Measurements from ENCODE around the gene DPP3. TPM values are rescaled to one million over a fixed set of nuclear protein-coding genes. Genes with fewer than 3 reads are reported as not detected.

Gene DPP3
- total RNA-seq, 4 donors from 2014 or later = 2.1 to 14.1 (median 8.7) TPM

GRCh38 chr11:66450560-66450959 lies 29.7 kb upstream of the DPP3 start:
- TF ChIP-seq POLR2A (IDR thresholded peaks at IDR 0.05) (no peak), CTCF (IDR thresholded peaks at IDR 0.05) (no peak)
- Histone ChIP-seq H3K27ac (no peak overlapping the region), H3K36me3 (no peaks in the 10 kb centered on the region), H3K27me3 (no peaks in the 10 kb centered on the region), H3K4me1 (no peaks in the 10 kb centered on the region), H3K4me3 (no peak overlapping the region), H3K9me3 (no peaks in the 10 kb centered on the region)
- no peak for DNase-seq
- intact Hi-C loops (cut with DNase I; ENCODE audit: low total_unique reads) = no loop called here

GRCh38 chr11:66451663-66452062 lies 28.6 kb upstream of the DPP3 start:
- Histone ChIP-seq H3K27me3 (no peaks in the 10 kb centered on the region), H3K27ac (no peak overlapping the region), H3K36me3 (no peaks in the 10 kb centered on the region), H3K9me3 (no peaks in the 10 kb centered on the region), H3K4me1 (no peaks in the 10 kb centered on the region), H3K4me3 (no peak overlapping the region)
- intact Hi-C loops (cut with DNase I; ENCODE audit: low total_unique reads) = no loop called here
- TF ChIP-seq POLR2A (IDR thresholded peaks at IDR 0.05) (no peak), CTCF (IDR thresholded peaks at IDR 0.05) (no peak)
- no peak for DNase-seq

GRCh38 chr11:66454247-66454646 lies 26.0 kb upstream of the DPP3 start:
- Histone ChIP-seq H3K4me1 (no peaks in the 10 kb centered on the region), H3K9me3 (no peaks in the 10 kb centered on the region), H3K4me3 (no peak overlapping the region), H3K27me3 (no peaks in the 10 kb centered on the region), H3K36me3 (no peaks in the 10 kb centered on the region), H3K27ac (no peak overlapping the region)
- DNase-seq = no peak
- intact Hi-C loops (cut with DNase I; ENCODE audit: low total_unique reads) = no loop called here
- TF ChIP-seq CTCF (IDR thresholded peaks at IDR 0.05) (no peak), POLR2A (IDR thresholded peaks at IDR 0.05) (no peak)

- H3K4me3 ChIP-seq = no peak overlapping the region
- no peaks in the 10 kb centered on the region for H3K9me3 ChIP-seq
- H3K27ac ChIP-seq = no peak overlapping the region
- H3K4me1 ChIP-seq = no peaks in the 10 kb centered on the region
- H3K27me3 ChIP-seq = no peaks in the 10 kb centered on the region
- H3K36me3 ChIP-seq = no peaks in the 10 kb centered on the region
- intact Hi-C loops (cut with DNase I; ENCODE audit: low total_unique reads) = no loop called here
- DNase-seq = no peak
- no peak for TF ChIP-seq POLR2A (IDR thresholded peaks at IDR 0.05)
- no peak for TF ChIP-seq CTCF (IDR thresholded peaks at IDR 0.05)
Observed at GRCh38 chr11:66454828-66455227, 25.4 kb upstream of the DPP3 start.

- no peak overlapping the region for H3K27ac ChIP-seq
- no peaks in the 10 kb centered on the region for H3K36me3 ChIP-seq
- H3K27me3 ChIP-seq = no peaks in the 10 kb centered on the region
- DNase-seq = no peak
- intact Hi-C loops (cut with DNase I; ENCODE audit: low total_unique reads) = no loop called here
- no peaks in the 10 kb centered on the region for H3K4me1 ChIP-seq
- TF ChIP-seq CTCF (IDR thresholded peaks at IDR 0.05) (no peak), POLR2A (IDR thresholded peaks at IDR 0.05) (no peak)
- no peaks in the 10 kb centered on the region for H3K9me3 ChIP-seq
- H3K4me3 ChIP-seq = no peak overlapping the region
Observed at GRCh38 chr11:66457826-66458225, 22.4 kb upstream of the DPP3 start.
